Omental fat pad (tissue), 4 donors: ENCODE data around the gene ZDHHC14. TPM values are rescaled to one million over a fixed set of nuclear protein-coding genes. Genes with fewer than 3 reads are reported as not detected.

ENCODE experiments used
- ATAC-seq: fragments of 150-250 bp; one replicate; pipeline ENCODE4 v1.9.1; 2016; ENCODE audit warnings: mild to moderate bottlenecking, moderate library complexity; ENCODE audit not compliant: low FRiP score
- DNase-seq: peaks from one replicate; pipeline ENCODE4 v3.0.0-alpha.2; 2019; ENCODE audit warnings: low spot score
- CTCF ChIP-seq, 3 donors: fragments of 450-650 bp; IDR thresholded peaks; one replicate each; pipeline ENCODE4 v1.5.1; 2016 to 2017; ENCODE audit warnings: antibody characterized with exemption in 3 of 3, mild to moderate bottlenecking in 3 of 3, moderate library complexity in 2 of 3
- total RNA-seq, 4 donors: library from RNA; depleted of rRNA; stranded (reverse); fragments of >200 nt; gene quantifications; one replicate each; pipeline ENCODE4 v1.1.0, GENCODE V29; 2016

Gene ZDHHC14
- total RNA-seq, 4 donors from 2014 or later, result 5.6 to 13.7 (median 6.9) TPM

- TF ChIP-seq CTCF (IDR thresholded peaks at IDR 0.05), result no peak
- ATAC-seq (no peak), DNase-seq (no peak)
These were observed 61.3 kb downstream of the ZDHHC14 start for GRCh38 chr6:157442291-157442690.

DNA sequence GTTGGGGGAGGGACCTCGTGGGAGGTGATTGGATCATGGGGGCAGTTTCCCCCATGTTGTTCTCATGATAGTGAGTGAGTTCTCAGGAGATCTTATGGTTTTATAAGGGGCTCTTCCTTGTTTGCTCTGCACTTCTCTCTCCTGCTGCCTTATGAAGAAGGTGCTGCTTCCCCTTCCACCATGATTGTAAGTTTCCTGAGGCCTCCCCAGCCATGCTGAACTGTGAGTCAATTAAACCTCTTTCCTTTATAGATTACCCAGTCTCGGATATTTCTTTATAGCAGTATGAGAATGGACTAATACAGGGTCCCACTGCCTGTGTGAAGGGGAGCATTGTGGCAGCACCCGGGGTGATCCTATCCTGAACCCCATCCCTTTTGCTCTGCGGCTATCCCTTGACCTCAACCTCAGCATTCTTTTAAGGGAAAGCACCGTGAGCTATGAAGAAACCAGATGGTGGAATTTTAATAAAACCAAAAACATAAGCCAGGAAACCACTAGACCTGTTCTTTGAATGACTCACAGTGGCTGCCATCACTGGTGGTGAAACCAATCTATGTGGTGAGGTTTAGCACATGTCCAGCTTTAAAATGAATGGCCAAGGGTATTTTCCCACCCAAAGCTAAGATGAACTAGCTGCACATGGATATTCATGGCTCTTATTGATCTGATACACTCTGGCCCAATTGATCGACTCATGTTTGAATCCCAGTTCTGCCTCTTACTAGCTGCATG is 62.2 kb downstream of the ZDHHC14 start:
- no peak for ATAC-seq

DNA sequence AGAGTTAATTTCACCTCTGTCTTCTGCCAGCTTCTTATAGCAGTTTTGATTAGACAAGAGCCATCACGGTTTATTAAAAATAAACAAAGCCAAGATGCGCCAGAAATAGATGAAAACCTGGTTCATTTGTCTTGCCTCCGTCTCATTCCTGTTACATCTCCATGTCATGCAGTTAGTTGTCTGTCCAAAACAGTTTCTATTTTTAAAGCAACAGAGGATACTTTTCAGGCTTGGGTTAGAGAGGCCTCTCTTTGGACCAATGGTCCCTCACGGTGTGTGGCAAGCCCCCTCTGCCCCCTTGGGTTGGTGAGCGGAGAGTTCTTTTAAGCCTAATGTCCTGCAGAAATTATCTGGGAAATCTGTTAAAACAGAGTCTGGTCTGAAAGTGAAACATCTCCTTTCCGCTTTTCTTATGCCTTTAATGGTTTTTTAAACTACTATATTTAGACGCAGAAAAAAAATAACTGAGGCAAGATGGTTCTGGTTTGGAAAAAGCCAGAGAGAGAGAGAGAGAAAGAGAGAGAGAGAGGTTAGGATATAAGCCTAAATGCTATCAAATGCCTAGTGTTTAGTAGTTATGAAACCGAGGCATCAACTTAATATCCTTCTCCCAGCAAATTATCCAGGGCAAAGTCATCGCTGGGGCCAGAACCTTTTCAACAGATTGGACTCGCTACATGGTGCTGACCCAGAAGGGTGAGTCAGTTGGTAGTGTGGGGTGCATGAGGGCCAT is 64.5 kb downstream of the ZDHHC14 start:
- no peak for TF ChIP-seq CTCF (IDR thresholded peaks at IDR 0.05)
- ATAC-seq (no peak), DNase-seq (no peak)

More for the DNA sequence above, 62.2 kb downstream of the ZDHHC14 start:
- no peak for TF ChIP-seq CTCF (IDR thresholded peaks at IDR 0.05)
- no peak for DNase-seq

GRCh38 chr6:157447735-157448134 is 66.7 kb downstream of the ZDHHC14 start:
- TF ChIP-seq CTCF (IDR thresholded peaks at IDR 0.05), result no peak
- DNase-seq, result no peak
- no peak for ATAC-seq

GRCh38 chr6:157449610-157450009 is 68.6 kb downstream of the ZDHHC14 start:
- DNase-seq, result no peak
- TF ChIP-seq CTCF (IDR thresholded peaks at IDR 0.05), result no peak

GRCh38 chr6:157450931-157451742 is 70.1 kb downstream of the ZDHHC14 start:
- TF ChIP-seq CTCF (IDR thresholded peaks at IDR 0.05), result no peak
- DNase-seq (no peak), ATAC-seq (no peak)

More at GRCh38 chr6:157449610-157450009, 68.6 kb downstream of the ZDHHC14 start:
- ATAC-seq, result no peak
